ENCODE measurements around the gene EFS. TPM values are rescaled to one million over a fixed set of nuclear protein-coding genes. Genes with fewer than 3 reads are reported as not detected.

The EFS gene, protein sequence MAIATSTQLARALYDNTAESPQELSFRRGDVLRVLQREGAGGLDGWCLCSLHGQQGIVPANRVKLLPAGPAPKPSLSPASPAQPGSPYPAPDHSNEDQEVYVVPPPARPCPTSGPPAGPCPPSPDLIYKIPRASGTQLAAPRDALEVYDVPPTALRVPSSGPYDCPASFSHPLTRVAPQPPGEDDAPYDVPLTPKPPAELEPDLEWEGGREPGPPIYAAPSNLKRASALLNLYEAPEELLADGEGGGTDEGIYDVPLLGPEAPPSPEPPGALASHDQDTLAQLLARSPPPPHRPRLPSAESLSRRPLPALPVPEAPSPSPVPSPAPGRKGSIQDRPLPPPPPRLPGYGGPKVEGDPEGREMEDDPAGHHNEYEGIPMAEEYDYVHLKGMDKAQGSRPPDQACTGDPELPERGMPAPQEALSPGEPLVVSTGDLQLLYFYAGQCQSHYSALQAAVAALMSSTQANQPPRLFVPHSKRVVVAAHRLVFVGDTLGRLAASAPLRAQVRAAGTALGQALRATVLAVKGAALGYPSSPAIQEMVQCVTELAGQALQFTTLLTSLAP
- not detected in 5 replicates for total RNA-seq (2022; extraction: Qiagen RNA extraction; ENCODE audit: low read depth)

GRCh38 chr14:23365036-23365731 is at the start of gene EFS:
TSS of gene EFS (minus strand) at chr14:23365172. CDS start at chr14:23365025, 147 bp downstream.

DNA sequence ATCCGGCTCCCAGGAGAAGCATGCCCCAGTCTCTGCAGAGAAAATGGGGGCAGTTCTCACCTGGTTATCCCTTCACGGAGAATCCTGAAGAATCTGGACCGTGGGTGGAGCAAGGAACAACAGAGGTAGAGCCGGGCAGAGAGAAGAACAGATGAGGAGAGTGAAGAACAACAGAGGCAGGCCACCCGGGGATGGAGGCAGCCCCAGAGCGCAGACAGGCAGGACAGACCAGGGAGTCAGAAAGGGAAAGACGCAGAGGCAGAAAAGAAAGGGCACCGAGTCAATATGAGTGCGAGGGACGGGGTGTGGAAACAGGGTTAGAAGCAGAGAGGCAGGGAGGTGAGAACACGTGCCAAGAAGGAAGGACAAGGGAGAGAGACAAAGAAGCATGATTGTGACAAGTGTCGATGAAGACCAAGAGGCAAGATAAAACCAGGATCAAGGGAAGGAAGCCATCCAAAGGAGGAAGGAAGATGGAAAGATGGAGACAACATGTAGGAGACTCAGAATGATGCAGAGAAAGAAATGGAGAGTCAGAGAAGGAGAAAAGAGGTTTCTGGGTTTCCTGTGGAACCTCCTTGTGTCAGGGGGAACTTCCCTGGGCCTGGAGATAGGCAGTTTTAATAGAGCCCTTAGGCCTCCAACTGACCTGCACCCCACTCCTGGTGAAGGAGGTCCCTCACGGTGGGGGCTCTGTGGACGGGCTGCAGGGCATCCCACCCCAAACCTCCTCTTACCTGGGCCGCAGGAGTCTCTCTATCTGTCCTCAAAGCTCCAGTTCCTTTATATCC is 42.7 kb upstream of the EFS start, which contains the start of gene MYH6:
MYH6 (minus strand) TSS at position 758 of the 791 bp plus-strand sequence. CDS start 1,050 bp downstream, outside the sequence.

DNA sequence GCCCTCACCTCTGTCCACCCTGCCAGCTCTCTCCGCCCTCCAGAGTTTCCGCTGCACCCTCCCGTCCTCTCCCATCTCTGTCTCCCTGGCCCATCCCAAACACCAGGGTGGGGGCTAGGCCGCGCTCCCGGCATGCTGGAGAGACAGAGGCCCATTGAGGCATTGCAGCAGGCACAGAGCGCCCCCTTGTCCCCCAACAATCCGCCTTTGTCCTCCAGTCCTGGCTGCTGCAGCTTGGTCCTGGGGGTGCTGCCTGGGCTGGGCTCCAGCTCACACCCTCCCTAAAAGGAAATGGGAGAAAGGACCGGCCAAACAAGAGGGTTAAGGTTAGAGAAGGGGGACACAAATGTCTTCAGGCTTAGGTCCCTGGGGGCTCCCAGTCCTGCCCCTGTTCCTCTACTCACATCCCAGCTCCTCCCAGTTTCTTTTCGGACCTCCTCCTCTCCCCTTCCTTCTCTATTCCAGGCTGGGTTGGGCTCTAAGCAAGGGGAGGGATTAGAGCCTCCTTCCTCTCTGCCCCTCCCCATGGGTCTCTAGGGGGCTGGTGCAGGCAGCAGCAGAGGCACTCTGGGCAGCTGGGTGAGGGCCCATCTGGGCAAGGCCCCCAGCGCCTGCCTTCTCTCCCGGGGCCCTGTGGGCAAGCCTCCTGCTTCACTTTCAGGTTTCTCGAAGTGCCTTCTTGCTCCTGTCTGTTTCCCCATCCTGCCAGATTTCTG is 11.7 kb upstream of the EFS start, which contains the start of gene CMTM5:
CMTM5 (plus strand) TSS at position 565 of the 716 bp plus-strand sequence. CDS start 206 bp downstream, outside the sequence.

GRCh38 chr14:23372509-23372908 is 7.5 kb upstream of the EFS start, which contains the start of gene IL25:
TSS of gene IL25 (plus strand) at chr14:23372809.

DNA sequence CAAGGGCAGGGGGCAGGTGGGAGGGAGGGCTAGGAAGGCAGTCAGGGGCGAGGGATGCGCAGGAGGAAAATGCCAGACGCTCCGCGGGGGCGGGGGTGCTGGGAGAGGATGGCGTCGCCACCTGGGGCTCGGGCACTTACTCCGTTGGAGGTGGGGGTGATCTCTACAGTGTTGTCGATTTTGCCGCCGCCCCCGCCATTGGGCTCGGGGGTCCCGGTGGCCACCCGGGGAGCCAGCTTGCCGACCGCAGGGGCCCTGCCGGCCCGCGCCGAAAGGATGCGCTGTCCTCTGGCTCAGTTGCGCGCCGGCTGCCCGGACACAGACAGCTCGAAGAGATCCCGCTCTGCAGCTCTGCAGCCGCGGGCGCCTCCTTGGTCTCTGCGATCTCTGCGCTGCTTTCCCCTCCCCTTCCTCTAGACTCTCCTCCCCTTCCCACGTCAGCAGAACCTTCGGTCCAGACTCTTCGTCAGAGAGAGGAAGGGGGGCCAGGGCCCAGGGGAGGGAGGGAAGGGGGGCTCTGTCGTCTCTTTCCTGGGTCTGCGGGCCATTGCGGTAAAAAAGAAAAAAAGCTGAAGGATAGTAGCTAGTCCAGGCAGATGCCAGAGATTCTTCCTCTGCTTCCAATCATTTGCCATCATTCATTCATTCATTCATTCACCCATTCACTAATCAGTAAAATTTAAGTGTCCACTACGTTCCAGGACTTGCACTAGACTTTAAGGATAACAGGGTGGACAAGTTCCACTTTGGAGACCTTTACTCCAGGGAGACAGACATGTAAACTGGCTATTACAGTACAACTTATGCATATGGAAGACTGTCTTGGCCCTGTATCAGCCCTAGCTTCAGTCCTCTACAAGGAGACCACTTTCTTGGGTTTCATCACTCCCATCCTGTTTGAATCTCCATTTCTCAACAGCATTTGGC is 12.2 kb downstream of the EFS start, which contains the start of gene SLC22A17:
SLC22A17 (minus strand) TSS at position 382 of the 927 bp plus-strand sequence.

GRCh38 chr14:23320584-23321571 is 44.1 kb downstream of the EFS start, which contains the start of gene PABPN1:
TSS of gene PABPN1 (plus strand) at chr14:23321457. CDS start at chr14:23321470, 13 bp downstream.

GRCh38 chr14:23306412-23307145 is 58.4 kb downstream of the EFS start, which contains the start of gene BCL2L2:
TSS of gene BCL2L2 (plus strand) at chr14:23306833. CDS start at chr14:23307768, 935 bp downstream.

Other genes starting within 250 kb of the EFS start
- gene CEBPE, start 245.9 kb downstream of the EFS start, total RNA-seq (2022; extraction: Qiagen RNA extraction; ENCODE audit: low read depth): 0.05 to 0.06 TPM in 2 of 5 replicates, not detected in the others
- gene SLC7A8, start 181.5 kb downstream of the EFS start, total RNA-seq (2022; extraction: Qiagen RNA extraction; ENCODE audit: low read depth): 0.25 to 0.69 TPM (median 0.34 TPM) in 5 replicates
- gene RNF212B, start 127.2 kb downstream of the EFS start, total RNA-seq (2022; extraction: Qiagen RNA extraction; ENCODE audit: low read depth): not detected in 5 replicates
- gene HOMEZ, start 79.0 kb downstream of the EFS start, total RNA-seq (2022; extraction: Qiagen RNA extraction; ENCODE audit: low read depth): 6.6 to 9.4 TPM (median 8.4 TPM) in 5 replicates
- 3.3 to 5.4 TPM (median 4.4 TPM) in 5 replicates for gene PPP1R3E, start 62.3 kb downstream of the EFS start, total RNA-seq (2022; extraction: Qiagen RNA extraction; ENCODE audit: low read depth)
- gene BCL2L2, start 58.3 kb downstream of the EFS start, total RNA-seq (2022; extraction: Qiagen RNA extraction; ENCODE audit: low read depth): 19.4 to 23.1 TPM (median 21.3 TPM) in 5 replicates
- 140 to 168 TPM (median 158 TPM) in 5 replicates for gene PABPN1, start 43.7 kb downstream of the EFS start, total RNA-seq (2022; extraction: Qiagen RNA extraction; ENCODE audit: low read depth)
- gene SLC22A17, start 12.3 kb downstream of the EFS start, total RNA-seq (2022; extraction: Qiagen RNA extraction; ENCODE audit: low read depth): 5.8 to 7.9 TPM (median 6.6 TPM) in 5 replicates
- gene IL25, start 7.6 kb upstream of the EFS start, total RNA-seq (2022; extraction: Qiagen RNA extraction; ENCODE audit: low read depth): not detected in 5 replicates
- not detected in 5 replicates for gene CMTM5, start 11.9 kb upstream of the EFS start, total RNA-seq (2022; extraction: Qiagen RNA extraction; ENCODE audit: low read depth)
- not detected in 5 replicates for gene MYH6, start 43.1 kb upstream of the EFS start, total RNA-seq (2022; extraction: Qiagen RNA extraction; ENCODE audit: low read depth)
- not detected in 5 replicates for gene MYH7, start 70.5 kb upstream of the EFS start, total RNA-seq (2022; extraction: Qiagen RNA extraction; ENCODE audit: low read depth)
- 64.5 to 68.9 TPM (median 66.7 TPM) in 5 replicates for gene NGDN, start 104.5 kb upstream of the EFS start, total RNA-seq (2022; extraction: Qiagen RNA extraction; ENCODE audit: low read depth)
- 0.36 to 1.7 TPM (median 1.5 TPM) in 5 replicates for gene ZFHX2, start 186.6 kb upstream of the EFS start, total RNA-seq (2022; extraction: Qiagen RNA extraction; ENCODE audit: low read depth)
- 12.8 to 14.9 TPM (median 13.5 TPM) in 5 replicates for gene THTPA, start 191.1 kb upstream of the EFS start, total RNA-seq (2022; extraction: Qiagen RNA extraction; ENCODE audit: low read depth)
- gene AP1G2, start 202.6 kb upstream of the EFS start, total RNA-seq (2022; extraction: Qiagen RNA extraction; ENCODE audit: low read depth): 36.8 to 56.9 TPM (median 49.3 TPM) in 5 replicates
- 0.05 to 0.07 TPM in 2 of 5 replicates, not detected in the others for gene JPH4, start 213.6 kb upstream of the EFS start, total RNA-seq (2022; extraction: Qiagen RNA extraction; ENCODE audit: low read depth)